GM20000 (cell line): ENCODE data around the gene ZMYM3.
"Not testable (repeated sequence)": the region's sequence is repeated elsewhere in the genome, so short reads cannot be mapped to it uniquely, and the experiment has no call there.

Experiments
- DNase-seq: peaks from one replicate; pipeline ENCODE4 v3.0.0; 2012; ENCODE audit warnings: low spot score
- TF ChIP-seq, protein P1 (sequence below): IDR thresholded peaks from 2 replicates; pipeline ENCODE4 v1.5.1; 2012; ENCODE audit warnings: mild to moderate bottlenecking, control low read depth; ENCODE audit errors: extremely low read depth, missing control alignments

ZMYM3 gene

DNA sequence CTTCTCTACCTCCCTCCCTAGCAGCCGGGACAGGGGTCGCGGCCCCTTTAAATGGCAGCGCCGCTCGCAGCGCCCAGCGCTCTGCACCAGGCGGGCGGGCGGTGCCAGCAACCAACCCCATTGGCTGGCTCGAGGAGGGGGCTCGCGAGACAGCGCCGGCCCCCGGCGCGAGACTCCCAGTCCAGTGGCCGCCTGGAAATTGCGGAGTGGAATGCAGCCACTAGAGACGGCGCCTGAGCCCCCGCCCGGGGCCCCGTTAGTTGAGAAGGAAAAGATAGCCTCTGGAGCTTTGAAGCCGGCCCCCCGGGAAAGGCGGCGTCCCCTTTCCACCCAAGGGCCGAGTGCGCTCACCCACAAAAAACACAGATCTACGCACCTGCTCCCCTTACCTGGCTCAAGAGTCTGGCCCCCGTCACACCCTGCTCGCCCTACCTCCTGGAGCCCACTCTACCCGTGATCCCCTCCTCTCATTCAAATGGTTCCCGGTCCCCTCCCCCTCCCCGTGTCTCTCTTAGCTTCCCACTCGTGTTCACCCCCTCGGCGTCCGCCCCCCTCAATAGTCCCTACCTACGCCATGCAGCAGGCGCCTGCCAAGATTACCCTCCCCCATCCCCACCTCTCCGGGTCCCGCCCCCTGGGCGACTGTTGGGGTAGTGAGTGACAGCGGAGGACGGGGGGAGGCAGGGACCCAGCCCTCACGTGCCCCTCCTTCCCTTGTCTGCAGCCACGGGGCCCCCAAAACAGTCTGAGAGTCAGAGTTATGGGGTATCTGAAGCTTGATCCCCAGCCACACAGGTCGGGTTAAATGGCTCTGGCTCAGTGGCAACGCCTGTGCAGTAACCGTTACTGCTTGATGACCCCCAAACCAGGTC lies at the start of gene ZMYM3:
Gene ZMYM3 (minus strand): TSS at position 49 of the 872 bp plus-strand sequence. CDS start 885 bp downstream, outside the sequence.
- TF ChIP-seq, protein P1, sequence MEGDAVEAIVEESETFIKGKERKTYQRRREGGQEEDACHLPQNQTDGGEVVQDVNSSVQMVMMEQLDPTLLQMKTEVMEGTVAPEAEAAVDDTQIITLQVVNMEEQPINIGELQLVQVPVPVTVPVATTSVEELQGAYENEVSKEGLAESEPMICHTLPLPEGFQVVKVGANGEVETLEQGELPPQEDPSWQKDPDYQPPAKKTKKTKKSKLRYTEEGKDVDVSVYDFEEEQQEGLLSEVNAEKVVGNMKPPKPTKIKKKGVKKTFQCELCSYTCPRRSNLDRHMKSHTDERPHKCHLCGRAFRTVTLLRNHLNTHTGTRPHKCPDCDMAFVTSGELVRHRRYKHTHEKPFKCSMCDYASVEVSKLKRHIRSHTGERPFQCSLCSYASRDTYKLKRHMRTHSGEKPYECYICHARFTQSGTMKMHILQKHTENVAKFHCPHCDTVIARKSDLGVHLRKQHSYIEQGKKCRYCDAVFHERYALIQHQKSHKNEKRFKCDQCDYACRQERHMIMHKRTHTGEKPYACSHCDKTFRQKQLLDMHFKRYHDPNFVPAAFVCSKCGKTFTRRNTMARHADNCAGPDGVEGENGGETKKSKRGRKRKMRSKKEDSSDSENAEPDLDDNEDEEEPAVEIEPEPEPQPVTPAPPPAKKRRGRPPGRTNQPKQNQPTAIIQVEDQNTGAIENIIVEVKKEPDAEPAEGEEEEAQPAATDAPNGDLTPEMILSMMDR = no peak
- peak; percentile 85 for DNase-seq

DNA sequence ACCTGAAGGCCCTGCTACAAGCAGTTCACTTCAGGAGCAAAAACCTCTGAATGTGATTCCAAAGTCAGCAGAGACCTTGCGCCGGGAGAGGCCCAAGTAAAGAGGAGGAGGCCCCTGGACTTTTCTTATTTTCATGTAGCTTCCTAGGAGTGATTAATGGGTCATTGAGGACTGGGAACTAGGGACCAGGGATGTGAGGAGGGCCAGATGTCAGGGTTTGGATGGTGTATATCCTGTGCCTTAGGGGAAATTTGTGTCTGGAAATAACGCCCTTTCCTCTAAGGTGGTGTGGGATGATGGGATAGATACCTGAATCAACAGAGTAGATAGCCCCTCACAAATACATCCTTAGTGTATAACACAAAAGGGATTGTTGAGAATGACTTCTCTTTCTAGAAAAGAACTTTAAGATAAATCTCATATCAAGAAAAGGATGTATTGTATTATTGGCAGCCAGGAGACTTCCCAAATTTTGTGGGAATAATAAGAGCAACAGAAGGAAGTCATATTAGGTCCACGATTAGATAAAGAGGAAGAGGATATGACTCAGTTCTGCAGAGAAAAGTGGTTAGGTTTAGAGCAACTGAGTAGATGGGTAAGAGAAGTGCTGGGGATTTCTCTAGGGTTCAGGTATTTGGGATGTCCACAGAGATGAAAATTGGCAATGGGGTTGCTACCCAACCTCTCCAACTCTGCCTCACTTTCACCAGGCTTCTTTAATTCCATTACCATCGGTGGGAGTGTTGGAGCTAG lies 48.7 kb upstream of the ZMYM3 start:
- TF ChIP-seq, protein P1 = no peak
- no peak for DNase-seq

DNA sequence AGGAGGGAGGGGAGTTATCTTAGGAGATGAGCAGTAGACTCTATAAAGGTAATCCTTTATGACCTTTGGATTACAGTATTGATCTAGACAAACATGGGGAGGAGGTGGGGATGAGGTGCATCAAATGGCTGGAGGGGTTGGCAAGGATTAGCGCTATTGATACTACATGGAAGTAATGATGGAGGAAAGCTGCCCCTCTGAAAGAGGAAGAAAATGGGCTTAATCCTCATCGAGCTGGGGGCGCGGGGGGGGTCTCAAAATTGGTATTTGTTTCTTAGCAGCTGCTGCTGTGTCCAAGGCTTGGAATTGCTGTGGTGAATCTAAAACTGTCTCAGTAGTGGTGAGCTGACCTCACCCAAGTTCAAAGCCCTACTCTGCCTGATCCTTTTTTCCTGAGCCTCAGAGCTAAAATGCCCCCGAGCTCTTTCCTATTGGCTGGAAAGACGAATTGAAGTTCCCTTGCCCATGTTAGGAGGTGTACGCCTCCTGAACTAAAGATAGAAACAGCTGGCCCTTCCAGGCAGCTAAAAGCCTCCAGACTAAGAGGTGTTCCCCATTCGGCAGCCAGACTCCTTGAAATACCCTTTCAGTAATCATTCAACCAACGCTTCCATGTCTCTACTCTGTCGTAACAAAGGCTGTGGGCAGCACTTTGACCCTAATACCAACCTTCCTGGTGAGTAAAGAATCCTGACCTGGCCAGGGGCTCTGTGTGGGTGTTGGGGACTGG lies 47.4 kb upstream of the ZMYM3 start, which contains the start of gene ITGB1BP2:
Gene ITGB1BP2 (plus strand): TSS at position 556 of the 730 bp plus-strand sequence. CDS start 57 bp downstream, at position 613.
- TF ChIP-seq, protein P1 = no peak
- no peak for DNase-seq

DNA sequence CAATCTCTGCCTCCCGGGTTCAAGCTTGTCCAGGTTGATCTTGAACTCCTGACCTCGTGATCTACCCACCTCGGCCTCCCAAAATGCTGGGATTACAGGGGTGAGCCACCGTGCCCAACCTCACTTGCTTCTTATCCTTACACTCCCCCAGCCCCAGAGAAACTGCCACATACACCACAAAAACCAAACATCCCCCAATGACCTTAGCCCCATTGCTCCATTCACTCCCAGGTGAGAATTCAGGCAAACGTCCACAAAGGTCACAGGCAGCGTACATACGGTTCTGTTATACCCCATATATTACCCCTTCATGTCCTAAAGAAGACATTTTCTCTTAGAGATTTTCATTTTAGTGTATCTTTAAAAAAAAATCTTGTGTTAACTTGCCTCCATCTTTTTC lies 46.6 kb upstream of the ZMYM3 start:
- not testable (repeated sequence) for DNase-seq

DNA sequence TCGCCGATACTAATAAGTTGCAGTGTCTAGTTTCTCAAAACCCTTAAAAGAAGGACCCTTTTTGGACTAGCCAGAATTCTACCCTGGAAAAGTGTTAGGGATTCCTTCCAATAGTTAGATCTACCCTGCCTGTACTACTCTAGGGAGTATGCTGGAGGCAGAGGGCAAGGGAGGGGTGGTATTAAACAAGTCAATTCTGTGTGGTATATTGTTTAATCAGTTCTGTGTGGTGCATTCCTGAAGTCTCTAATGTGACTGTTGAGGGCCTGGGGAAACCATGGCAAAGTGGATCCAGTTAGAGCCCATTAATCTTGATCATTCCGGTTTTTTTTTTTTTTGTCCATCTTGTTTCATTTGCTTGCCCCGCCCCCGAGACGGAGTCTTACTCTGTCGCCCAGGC lies 46.1 kb upstream of the ZMYM3 start:
- DNase-seq = not testable (repeated sequence)

DNA sequence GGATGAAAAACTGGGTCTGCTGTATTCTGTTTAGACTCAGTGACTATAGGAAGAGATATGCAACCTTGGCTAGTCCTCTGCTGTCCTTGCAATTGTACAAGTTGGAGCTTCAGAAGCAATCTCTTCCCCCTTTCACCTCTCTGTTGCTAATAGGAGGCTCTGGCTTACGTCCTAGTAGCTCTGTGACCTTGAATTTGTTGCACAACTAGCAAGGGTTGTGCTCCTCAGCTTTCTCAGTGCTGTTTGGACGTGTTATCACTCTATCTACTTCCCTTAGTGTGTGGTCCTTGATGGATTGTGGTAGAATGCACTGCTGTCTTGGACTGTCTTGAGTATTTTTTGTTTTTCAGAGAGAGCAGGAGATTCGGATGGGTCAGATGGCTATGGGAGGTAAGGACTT lies 44.2 kb upstream of the ZMYM3 start:
- TF ChIP-seq, protein P1 = no peak
- no peak for DNase-seq

DNA sequence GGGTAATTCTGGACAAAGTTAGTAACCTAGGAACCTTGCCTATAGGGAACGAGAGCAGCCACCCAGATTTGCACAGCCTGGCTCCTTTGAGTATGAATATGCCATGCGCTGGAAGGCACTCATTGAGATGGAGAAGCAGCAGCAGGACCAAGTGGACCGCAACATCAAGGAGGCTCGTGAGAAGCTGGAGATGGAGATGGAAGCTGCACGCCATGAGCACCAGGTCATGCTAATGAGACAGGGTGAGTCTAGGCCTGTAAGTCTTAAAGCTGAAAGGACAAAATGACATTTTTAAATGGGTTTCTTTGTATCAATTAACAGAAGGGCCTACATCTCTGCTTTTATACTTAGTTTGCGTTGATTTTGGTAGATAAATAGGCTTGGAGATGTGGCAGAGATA lies 42.9 kb upstream of the ZMYM3 start:
- DNase-seq = no peak
- TF ChIP-seq, protein P1 = no peak
